H1 (cell line): Measurements from ENCODE around the gene LINC01488. TPM values are rescaled to one million over a fixed set of nuclear protein-coding genes. Genes with fewer than 3 reads are reported as not detected.

Source experiments
- CTCF ChIA-PET: fragments of 300-600 bp; sonication (Branson Sonifier 250); formaldehyde crosslinking; loops from one replicate; lab custom pipeline; 2021; ENCODE audit not compliant: partially characterized antibody; lab: Charles Lee
- POLR2A ChIA-PET: fragments of 300-600 bp; sonication (Branson Sonifier 250); formaldehyde crosslinking; loops from one replicate; lab custom pipeline; 2021; ENCODE audit warnings: inconsistent platforms; ENCODE audit not compliant: partially characterized antibody; lab: Charles Lee
- DNase-seq, 2 experiments: peaks; one replicate each; pipeline versions ENCODE4 v3.0.0 to v3.0.0-alpha.2; 2010 to 2022; ENCODE audit warnings: low spot score in 2 of 2, low read depth in 1 of 2, mixed read lengths in 1 of 2
- FAIRE-seq: peaks from 2 replicates; lab custom pipeline; 2011; peaks lifted over from hg19 to GRCh38; lab: Jason Lieb, UNC
- H2AFZ ChIP-seq: 2 replicates; pipeline ENCODE4 v1.8.1; 2012; ENCODE audit warnings: low read length, inconsistent platforms
- H2AK5ac ChIP-seq: 2 replicates; pipeline ENCODE4 v1.6.1; 2013; ENCODE audit warnings: low read depth, low read length
- H2BK120ac ChIP-seq: replicated peaks from 2 replicates; pipeline ENCODE3; 2013; ENCODE audit warnings: low read depth, low read length, inconsistent platforms
- H2BK12ac ChIP-seq: 2 replicates; pipeline ENCODE4 v1.6.1; 2013; ENCODE audit warnings: low read depth, low read length
- H2BK15ac ChIP-seq: 2 replicates; pipeline ENCODE4 v1.6.1; 2013; ENCODE audit warnings: low read length
- H2BK20ac ChIP-seq: 2 replicates; pipeline ENCODE4 v1.6.1; 2013; ENCODE audit warnings: low read length
- H2BK5ac ChIP-seq: 2 replicates; pipeline ENCODE4 v1.6.1; 2013; ENCODE audit warnings: low read depth, low read length
- H3K14ac ChIP-seq: 2 replicates; pipeline ENCODE4 v1.6.1; 2013; ENCODE audit warnings: inconsistent platforms; ENCODE audit not compliant: insufficient read length
- H3K18ac ChIP-seq: 2 replicates; pipeline ENCODE4 v1.6.1; 2013; ENCODE audit warnings: low read length; ENCODE audit errors: extremely low read depth
- H3K23ac ChIP-seq: 2 replicates; pipeline ENCODE4 v1.6.1; 2013; ENCODE audit warnings: inconsistent platforms; ENCODE audit not compliant: insufficient read length
- H3K23me2 ChIP-seq: 2 replicates; pipeline ENCODE4 v1.6.1; 2013; ENCODE audit warnings: low read depth, low read length
- H3K27ac ChIP-seq: 2 replicates; pipeline ENCODE4 v1.6.1; 2011; ENCODE audit warnings: low read depth, low read length, inconsistent platforms
- H3K27me3 ChIP-seq, 4 experiments: replicated peaks in 1 of 4; 1 replicate in 1 of 4; 2 replicates in 3 of 4; pipeline versions ENCODE4 v1.6.1 to v1.8.1; 2011 to 2013; ENCODE audit warnings: low read length in 3 of 4, mild to moderate bottlenecking in 3 of 4, inconsistent platforms in 2 of 4, mixed read lengths in 2 of 4, moderate library complexity in 1 of 4; ENCODE audit not compliant: control insufficient read depth in 3 of 4, insufficient read depth in 3 of 4; ENCODE audit errors: extremely low read depth in 1 of 4
- H3K36me3 ChIP-seq, 4 experiments: 2 replicates each; pipeline versions ENCODE4 v1.6.1 to v1.8.1; 2011 to 2013; ENCODE audit warnings: mild to moderate bottlenecking in 4 of 4, low read length in 3 of 4, moderate library complexity in 2 of 4, control low read depth in 1 of 4, inconsistent platforms in 1 of 4; ENCODE audit not compliant: insufficient read depth in 4 of 4, control insufficient read depth in 2 of 4
- H3K4ac ChIP-seq: replicated peaks from 2 replicates; pipeline ENCODE3; 2013; ENCODE audit warnings: low read length, low read depth, mixed read lengths, inconsistent platforms; ENCODE audit not compliant: insufficient read length
- H3K4me1 ChIP-seq, 4 experiments: replicated peaks in 1 of 4; 1 replicate in 1 of 4; 2 replicates in 3 of 4; pipeline versions ENCODE4 v1.6.1 to v1.8.1; 2011 to 2013; ENCODE audit warnings: low read length in 3 of 4, inconsistent platforms in 2 of 4, mixed read lengths in 1 of 4; ENCODE audit not compliant: insufficient read depth in 4 of 4, control insufficient read depth in 3 of 4
- H3K4me2 ChIP-seq, 2 experiments: 2 replicates each; pipeline versions ENCODE4 v1.6.1 to v1.8.1; 2011 to 2013; ENCODE audit warnings: low read depth in 2 of 2, low read length in 2 of 2, control low read depth in 1 of 2, inconsistent platforms in 1 of 2, mild to moderate bottlenecking in 1 of 2; ENCODE audit not compliant: insufficient read depth in 1 of 2
- H3K4me3 ChIP-seq, 4 experiments: fragments of 200-600, 300-600 bp in 1 of 4; sonication (generic), shearing (Covaris generic), sonication (Bioruptor Twin) in 1 of 4; 2 replicates each; pipeline versions ENCODE4 v1.5.1 to v1.8.1; 2011 to 2016; ENCODE audit warnings: low read length in 4 of 4, low read depth in 3 of 4, control low read depth in 2 of 4, inconsistent platforms in 2 of 4, mild to moderate bottlenecking in 2 of 4, mixed read lengths in 1 of 4, moderate library complexity in 1 of 4; ENCODE audit not compliant: insufficient read depth in 2 of 4; ENCODE audit errors: extremely low read depth in 1 of 4
- H3K56ac ChIP-seq: replicated peaks from 2 replicates; pipeline ENCODE3; 2013; ENCODE audit warnings: low read depth, mild to moderate bottlenecking, mixed read lengths, low read length, inconsistent platforms; ENCODE audit not compliant: insufficient read length
- H3K79me1 ChIP-seq: 2 replicates; pipeline ENCODE4 v1.6.1; 2013; ENCODE audit warnings: low read depth, low read length, control low read depth
- H3K79me2 ChIP-seq, 2 experiments: 2 replicates each; pipeline versions ENCODE4 v1.6.1 to v1.8.1; 2012 to 2013; ENCODE audit warnings: low read length in 2 of 2, mild to moderate bottlenecking in 2 of 2, inconsistent platforms in 1 of 2; ENCODE audit not compliant: insufficient read depth in 2 of 2, control insufficient read depth in 1 of 2
- H3K9ac ChIP-seq, 4 experiments: replicated peaks in 1 of 4; 1 replicate in 1 of 4; 2 replicates in 3 of 4; pipeline versions ENCODE4 v1.6.1 to v1.8.1; 2011 to 2013; ENCODE audit warnings: low read depth in 3 of 4, low read length in 3 of 4, control low read depth in 2 of 4, mild to moderate bottlenecking in 2 of 4, moderate library complexity in 2 of 4, inconsistent platforms in 1 of 4; ENCODE audit errors: extremely low read depth in 1 of 4
- H3K9me3 ChIP-seq, 2 experiments: 2 replicates each; pipeline versions ENCODE4 v1.6.1 to v1.8.1; 2012 to 2013; ENCODE audit warnings: mild to moderate bottlenecking in 2 of 2, moderate library complexity in 2 of 2, control low read depth in 1 of 2, inconsistent platforms in 1 of 2, low read depth in 1 of 2, low read length in 1 of 2, mixed read lengths in 1 of 2; ENCODE audit not compliant: insufficient read depth in 2 of 2
- H4K20me1 ChIP-seq, 2 experiments: replicated peaks in 1 of 2; 2 replicates each; pipeline versions ENCODE3 to v1.8.1; 2011 to 2013; ENCODE audit warnings: inconsistent platforms in 2 of 2, low read length in 2 of 2, mild to moderate bottlenecking in 1 of 2; ENCODE audit not compliant: insufficient read depth in 2 of 2, control insufficient read depth in 1 of 2
- H4K5ac ChIP-seq: 2 replicates; pipeline ENCODE4 v1.6.1; 2013; ENCODE audit warnings: low read length, low read depth, mixed read lengths, inconsistent platforms; ENCODE audit not compliant: insufficient read length
- H4K8ac ChIP-seq: 2 replicates; pipeline ENCODE4 v1.8.0; 2013; ENCODE audit warnings: mild to moderate bottlenecking, moderate library complexity, low read length, inconsistent platforms; ENCODE audit not compliant: insufficient read depth; ENCODE audit errors: extremely low read depth
- H4K91ac ChIP-seq: replicated peaks from 2 replicates; pipeline ENCODE3; 2013; ENCODE audit warnings: low read length, mixed read lengths, inconsistent platforms; ENCODE audit not compliant: insufficient read length
- FOSL1 ChIP-seq: IDR thresholded peaks from 2 replicates; pipeline ENCODE4 v1.6.1; 2011; ENCODE audit warnings: mild to moderate bottlenecking, low read depth, low read length, moderate library complexity; ENCODE audit not compliant: insufficient read depth
- HDAC6 ChIP-seq: IDR thresholded peaks from one replicate; pipeline ENCODE4 v1.7.1; 2012; ENCODE audit warnings: low read depth, mild to moderate bottlenecking, inconsistent platforms, low read length, moderate library complexity
- KDM5A ChIP-seq: fragments of 200-600 bp; IDR thresholded peaks from 2 replicates; pipeline ENCODE4 v1.7.1; 2012; ENCODE audit warnings: mild to moderate bottlenecking, low read length, inconsistent platforms, mixed read lengths
- NANOG ChIP-seq: IDR thresholded peaks from 2 replicates; pipeline ENCODE4 v1.6.1; 2011; ENCODE audit warnings: low read length, low read depth, mild to moderate bottlenecking, inconsistent platforms; ENCODE audit not compliant: insufficient read depth, poor library complexity, severe bottlenecking
- WGBS, 2 experiments: shearing (Covaris generic) in 1 of 2; methylation state at CpG; one replicate each; pipeline versions ENCODE4 v1.1.6 to v1.1.7; 2013 to 2015; ENCODE audit warnings: low lambda C conversion rate in 2 of 2, mixed read lengths in 2 of 2, inconsistent platforms in 1 of 2, low coverage in 1 of 2, missing lambda C conversion rate in 1 of 2; ENCODE audit not compliant: insufficient replicate concordance in 2 of 2, insufficient coverage in 1 of 2, insufficient read length in 1 of 2; ENCODE audit errors: extremely low coverage in 1 of 2, missing lambda C conversion rate in 1 of 2; 5-methylcytosine and 5-hydroxymethylcytosine counted together
- polyA plus RNA-seq, 7 experiments: library from polyadenylated mRNA; depleted of rRNA in 3 of 7; stranded (reverse) in 5 of 7; unstranded in 2 of 7; fragments of >200 nt in 5 of 7; fragments of 200-250 nt in 2 of 7; gene quantifications; 1 replicate in 5 of 7; 2 replicates in 1 of 7; 4 replicates in 1 of 7; pipeline versions ENCODE4 v1.2.1 to v1.2.3, GENCODE V29; 2011 to 2013; ENCODE audit warnings: missing spikeins in 2 of 7, mixed read lengths in 2 of 7
- total RNA-seq: library from RNA; stranded (reverse); fragmentation: NEBNext Ultra II Directional; extraction: Animal tissue kit (Norgen Biotek cat#: 25700); gene quantifications from 2 replicates; pipeline ENCODE4 v1.2.1, GENCODE V29; 2021

Gene LINC01488
- total and polyA plus RNA-seq, 2 of the 8 experiments (the other 6 are each of a cell fraction or from before 2014, with no cell fraction given), result not detected

DNA sequence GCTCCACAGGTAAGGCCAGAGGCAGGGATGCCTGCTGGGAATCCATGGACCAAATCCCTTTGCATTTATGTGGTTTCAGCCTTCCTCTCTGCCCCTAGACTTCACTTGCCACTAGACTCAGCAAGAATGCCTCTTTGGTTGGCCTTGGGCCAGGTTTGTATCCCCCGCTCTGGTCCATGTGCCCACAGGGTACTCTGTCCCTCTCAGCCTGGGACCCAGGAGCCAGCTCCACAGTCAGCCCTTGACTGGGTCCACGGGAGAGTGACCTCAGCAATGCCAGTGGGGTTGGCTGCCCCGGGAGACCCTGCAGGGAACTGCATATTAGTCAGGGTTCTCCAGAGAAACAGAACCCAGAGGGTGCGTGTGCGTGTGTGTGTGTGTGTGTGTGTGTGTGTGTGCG, 28.3 kb upstream of the LINC01488 start:
- Histone ChIP-seq H4K8ac (no peak overlapping the region), H3K18ac (no peak overlapping the region), H3K4me1 (peaks cover 0 to 2% (median 0%) of the 10 kb centered on the region in 4 experiments; a peak in 1 of 7 replicates), H4K91ac (no peak overlapping the region), H3K79me1 (no peaks in the 10 kb centered on the region), H3K4ac (no peak overlapping the region), H3K9me3 (no peaks in the 10 kb centered on the region), H3K14ac (no peak overlapping the region), H3K23me2 (peaks cover 2% of the 10 kb centered on the region; the same call in 1 of the 2 replicates), H2BK120ac (no peak overlapping the region), H3K36me3 (no peaks in the 10 kb centered on the region), H3K27ac (no peak overlapping the region; the same call in 1 of the 2 replicates), H2BK5ac (no peak overlapping the region), H3K4me3 (no peak overlapping the region), H3K56ac (no peak overlapping the region), H4K20me1 (peaks cover 0 to 1% of the 10 kb centered on the region in 2 experiments), H3K4me2 (no peak overlapping the region), H2AFZ (no peak overlapping the region), H2BK20ac (no peak overlapping the region), H3K79me2 (no peaks in the 10 kb centered on the region), H2AK5ac (no peak overlapping the region), H2BK12ac (no peak overlapping the region), H2BK15ac (no peak overlapping the region), H3K27me3 (no peaks in the 10 kb centered on the region), H3K9ac (no peak overlapping the region), H3K23ac (no peak overlapping the region), H4K5ac (no peak overlapping the region)
- ChIA-PET CTCF (interaction anchor here (0.7 to 2.4 kb wide), 3 partner anchors 10 to 191 kb away, joined by 3 to 11 read pairs (median 4); no protein-coding TSS in a partner anchor), POLR2A (no interaction called here)
- FAIRE-seq, result no peak
- WGBS, 2 experiments, result 67% methylated on average over 6 of the region's 6 CpGs; no CpG with 5 or more reads in 1 of the 2 experiments
- TF ChIP-seq KDM5A (no peak), NANOG (no peak), FOSL1 (no peak), HDAC6 (no peak)
- no peak for DNase-seq
